BLaER1 (cell line): ENCODE data around the gene PVRIG.
"Not testable (repeated sequence)": the region's sequence is repeated elsewhere in the genome, so short reads cannot be mapped to it uniquely, and the experiment has no call there.

ENCODE experiments used
- H3K27ac ChIP-seq: shearing (Covaris generic); formaldehyde crosslinking; 2 replicates; pipeline ENCODE4 v1.8.1; 2022
- H3K27me3 ChIP-seq: shearing (Covaris generic); formaldehyde crosslinking; 2 replicates; pipeline ENCODE4 v1.8.1; 2022
- H3K36me3 ChIP-seq: shearing (Covaris generic); formaldehyde crosslinking; 2 replicates; pipeline ENCODE4 v1.8.1; 2022
- H3K4me1 ChIP-seq: shearing (Covaris generic); formaldehyde crosslinking; 2 replicates; pipeline ENCODE4 v1.8.1; 2022
- H3K4me2 ChIP-seq: shearing (Covaris generic); formaldehyde crosslinking; 2 replicates; pipeline ENCODE4 v1.8.1; 2022
- H3K4me3 ChIP-seq: shearing (Covaris generic); formaldehyde crosslinking; 2 replicates; pipeline ENCODE4 v1.8.1; 2022
- H3K9ac ChIP-seq: shearing (Covaris generic); formaldehyde crosslinking; 2 replicates; pipeline ENCODE4 v1.8.1; 2022
- H3K9me3 ChIP-seq: shearing (Covaris generic); formaldehyde crosslinking; 2 replicates; pipeline ENCODE4 v1.8.1; 2022
- H4K20me1 ChIP-seq: shearing (Covaris generic); formaldehyde crosslinking; 2 replicates; pipeline ENCODE4 v1.8.1; 2022
- Cebpa-rat ChIP-seq: shearing (Covaris generic); IDR thresholded peaks from 2 replicates; pipeline ENCODE4 v1.8.1; 2022

Gene PVRIG

DNA sequence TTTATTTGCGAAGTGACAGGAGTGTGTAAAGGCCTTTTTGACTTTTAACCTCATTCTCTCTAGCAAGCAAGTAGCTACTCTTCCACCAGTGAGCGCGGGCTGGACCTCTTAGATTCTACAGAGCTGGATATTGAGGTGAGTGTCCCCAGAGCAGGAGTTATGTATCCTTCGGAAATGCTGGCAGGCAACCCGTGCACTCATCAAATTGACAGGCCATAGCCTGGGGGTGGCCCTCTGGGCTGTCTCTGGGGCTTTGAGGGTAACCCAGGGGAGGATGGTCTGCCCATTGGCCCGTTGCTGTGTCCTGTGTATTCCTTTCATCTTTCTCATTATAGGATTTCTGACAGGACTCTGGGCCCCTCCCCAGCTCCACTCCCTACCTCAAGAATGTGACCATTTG, 6.1 kb upstream of the PVRIG start:
- no peaks in the 10 kb centered on the region for H3K36me3 ChIP-seq
- no peaks in the 10 kb centered on the region for H4K20me1 ChIP-seq
- H3K4me3 ChIP-seq, result no peak overlapping the region
- H3K27ac ChIP-seq, result no peak overlapping the region
- TF ChIP-seq Cebpa-rat, result no peak
- peak overlapping the region; percentile 80 for H3K4me2 ChIP-seq
- H3K9me3 ChIP-seq, result no peaks in the 10 kb centered on the region
- H3K4me1 ChIP-seq, result peaks cover 72% of the 10 kb centered on the region
- peak overlapping the region; percentile 3; the same call in 1 of the 2 replicates for H3K9ac ChIP-seq
- no peaks in the 10 kb centered on the region; the same call in 1 of the 2 replicates for H3K27me3 ChIP-seq

DNA sequence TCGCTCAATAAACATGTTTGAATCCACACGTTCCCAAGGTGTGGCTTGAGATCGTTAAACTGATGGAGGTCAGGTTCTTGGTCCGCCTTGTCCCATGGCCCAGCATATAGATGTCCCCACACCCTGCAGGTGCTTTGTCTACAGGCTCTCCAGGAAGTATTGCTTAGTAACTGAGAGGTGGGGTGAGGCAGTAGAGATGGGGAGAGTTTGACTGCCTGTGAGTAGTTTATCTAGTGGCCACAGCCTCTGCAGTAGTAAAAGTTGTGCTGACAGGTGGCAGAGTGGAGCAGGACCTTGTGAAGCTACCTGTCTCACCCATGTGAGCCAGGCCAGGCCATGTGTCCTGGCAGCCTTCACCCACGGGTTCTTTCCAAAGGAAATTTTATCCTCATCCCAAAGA, 5.4 kb upstream of the PVRIG start:
- not testable (repeated sequence) for H3K36me3 ChIP-seq, H3K9ac ChIP-seq, H3K27me3 ChIP-seq, H3K9me3 ChIP-seq, H4K20me1 ChIP-seq, H3K4me3 ChIP-seq, H3K27ac ChIP-seq
- Histone ChIP-seq H3K4me1 (peaks cover 79% of the 10 kb centered on the region), H3K4me2 (peak overlapping the region; percentile 80)

- no peaks in the 10 kb centered on the region for H3K9me3 ChIP-seq
- no peaks in the 10 kb centered on the region for H3K36me3 ChIP-seq
- no peak overlapping the region for H3K4me3 ChIP-seq
- no peaks in the 10 kb centered on the region for H4K20me1 ChIP-seq
- peaks cover 89% of the 10 kb centered on the region for H3K4me1 ChIP-seq
- no peak overlapping the region for H3K27ac ChIP-seq
- H3K4me2 ChIP-seq, result 0 out of 2 replicates have a peak overlapping the region, but pooled peaks have one; percentile 17
- H3K27me3 ChIP-seq, result no peaks in the 10 kb centered on the region
- TF ChIP-seq Cebpa-rat, result no peak
- no peak overlapping the region for H3K9ac ChIP-seq
Measured at GRCh38 chr7:100215895-100216294, 3.9 kb upstream of the PVRIG start.

DNA sequence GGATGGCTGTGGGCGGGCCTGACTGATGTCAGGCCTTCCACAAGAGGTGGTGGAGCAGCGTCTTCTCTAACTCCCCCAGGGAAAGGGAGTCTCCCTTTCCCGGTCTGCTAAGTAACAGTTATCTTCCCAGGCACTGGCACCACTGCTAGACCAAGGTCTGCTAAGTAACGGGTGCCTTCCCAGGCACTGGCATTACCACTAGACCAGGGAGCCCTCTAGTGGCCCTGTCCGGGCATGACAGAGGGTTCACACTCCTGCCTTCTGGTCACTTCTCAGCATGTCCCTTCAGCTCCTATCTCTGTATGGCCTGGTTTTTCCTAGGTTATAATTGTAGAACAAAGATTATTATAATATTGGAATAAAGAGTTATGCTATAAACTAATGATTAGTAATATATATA, 1.8 kb upstream of the PVRIG start:
- H3K36me3 ChIP-seq, H3K9me3 ChIP-seq, H3K9ac ChIP-seq, H4K20me1 ChIP-seq, H3K4me3 ChIP-seq, H3K27me3 ChIP-seq, H3K27ac ChIP-seq: not testable (repeated sequence)
- Histone ChIP-seq H3K4me2 (peak overlapping the region; percentile 89), H3K4me1 (peaks cover 87% of the 10 kb centered on the region)

- no peaks in the 10 kb centered on the region for H4K20me1 ChIP-seq
- H3K36me3 ChIP-seq, result peaks cover 16% of the 10 kb centered on the region; the same call in 1 of the 2 replicates
- no peaks in the 10 kb centered on the region for H3K9me3 ChIP-seq
- H3K4me3 ChIP-seq, result peak overlapping the region; percentile 55; the same call in 1 of the 2 replicates
- peak overlapping the region; percentile 82 for H3K27ac ChIP-seq
- peaks cover 73% of the 10 kb centered on the region for H3K4me1 ChIP-seq
- H3K4me2 ChIP-seq, result peak overlapping the region; percentile 89
- TF ChIP-seq Cebpa-rat, result no peak
- H3K9ac ChIP-seq, result peak overlapping the region; percentile 39; the same call in 1 of the 2 replicates
- H3K27me3 ChIP-seq, result no peaks in the 10 kb centered on the region
Measured at GRCh38 chr7:100219271-100219737, 445 bp upstream of the PVRIG start.

GRCh38 chr7:100220586-100221230, 959 bp downstream of the PVRIG start:
- Histone ChIP-seq H3K4me3 (peak overlapping the region; percentile 55; the same call in 1 of the 2 replicates), H4K20me1 (no peaks in the 10 kb centered on the region), H3K4me1 (peaks cover 60% of the 10 kb centered on the region), H3K4me2 (peak overlapping the region; percentile 89), H3K36me3 (peaks cover 16% of the 10 kb centered on the region; the same call in 1 of the 2 replicates), H3K9me3 (no peaks in the 10 kb centered on the region), H3K27me3 (no peaks in the 10 kb centered on the region), H3K27ac (peak overlapping the region; percentile 82), H3K9ac (peak overlapping the region; percentile 64)
- no peak for TF ChIP-seq Cebpa-rat

GRCh38 chr7:100221231-100221718, 1.5 kb downstream of the PVRIG start:
- Histone ChIP-seq H3K4me2 (peak overlapping the region; percentile 89), H3K4me3 (peak overlapping the region; percentile 55; the same call in 1 of the 2 replicates), H3K4me1 (peaks cover 55% of the 10 kb centered on the region), H3K9me3 (no peaks in the 10 kb centered on the region), H3K27me3 (no peaks in the 10 kb centered on the region), H3K27ac (peak overlapping the region; percentile 82), H4K20me1 (no peaks in the 10 kb centered on the region), H3K36me3 (peaks cover 21% of the 10 kb centered on the region; the same call in 1 of the 2 replicates), H3K9ac (peak overlapping the region; percentile 64)
- no peak for TF ChIP-seq Cebpa-rat

DNA sequence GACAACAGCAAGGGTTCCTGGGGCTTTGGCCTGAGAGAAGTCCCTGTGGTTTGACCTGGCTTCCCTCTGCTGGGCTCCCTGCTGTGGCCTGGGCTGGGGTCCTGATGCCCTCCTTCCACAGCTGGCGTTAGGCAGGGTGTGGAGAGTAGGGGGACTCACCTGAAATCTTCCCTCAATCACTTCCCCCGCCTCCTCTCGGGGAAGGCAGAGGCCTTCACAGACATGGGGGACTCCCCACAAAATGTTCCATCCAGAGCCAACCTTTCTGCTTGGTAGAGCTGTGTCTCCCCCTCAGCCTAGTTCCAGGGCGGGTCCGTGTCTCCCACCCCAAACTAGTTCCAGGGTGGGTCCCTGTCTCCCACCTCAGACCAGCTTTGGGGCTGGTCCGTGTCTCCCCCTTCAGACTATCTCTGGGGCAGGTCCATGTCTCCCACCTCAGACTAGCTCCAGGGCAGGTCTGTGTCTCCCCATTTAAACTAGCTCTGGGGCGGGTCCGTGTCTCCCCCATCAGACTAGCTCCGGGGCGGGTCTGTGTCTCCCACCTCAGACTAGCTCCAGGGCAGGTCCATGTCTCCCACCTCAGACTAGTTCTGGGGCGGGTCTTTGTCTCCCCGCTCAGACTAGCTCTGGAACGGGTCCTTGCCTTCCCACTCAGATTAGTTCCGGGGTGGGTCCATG, 2.2 kb downstream of the PVRIG start:
- H3K4me2 ChIP-seq, result peak overlapping the region; percentile 89

GRCh38 chr7:100222445-100223132, 2.8 kb downstream of the PVRIG start:
- Histone ChIP-seq H4K20me1 (no peaks in the 10 kb centered on the region), H3K36me3 (peaks cover 27% of the 10 kb centered on the region; the same call in 1 of the 2 replicates), H3K9me3 (no peaks in the 10 kb centered on the region), H3K4me1 (peaks cover 46% of the 10 kb centered on the region), H3K4me3 (no peak overlapping the region), H3K9ac (no peak overlapping the region), H3K4me2 (peak overlapping the region; percentile 89; the same call in 1 of the 2 replicates), H3K27ac (peak overlapping the region; percentile 82), H3K27me3 (no peaks in the 10 kb centered on the region)
- TF ChIP-seq Cebpa-rat, result no peak

More for the DNA sequence above, 2.2 kb downstream of the PVRIG start:
- 0 out of 2 replicates have a peak overlapping the region, but pooled peaks have one; percentile 55 for H3K4me3 ChIP-seq
- peak overlapping the region; percentile 82 for H3K27ac ChIP-seq
- H3K9me3 ChIP-seq, result no peaks in the 10 kb centered on the region
- H3K9ac ChIP-seq, result peak overlapping the region; percentile 64
- peaks cover 27% of the 10 kb centered on the region; the same call in 1 of the 2 replicates for H3K36me3 ChIP-seq
- no peak for TF ChIP-seq Cebpa-rat
- peaks cover 52% of the 10 kb centered on the region for H3K4me1 ChIP-seq
- H3K27me3 ChIP-seq, result no peaks in the 10 kb centered on the region
- no peaks in the 10 kb centered on the region for H4K20me1 ChIP-seq

DNA sequence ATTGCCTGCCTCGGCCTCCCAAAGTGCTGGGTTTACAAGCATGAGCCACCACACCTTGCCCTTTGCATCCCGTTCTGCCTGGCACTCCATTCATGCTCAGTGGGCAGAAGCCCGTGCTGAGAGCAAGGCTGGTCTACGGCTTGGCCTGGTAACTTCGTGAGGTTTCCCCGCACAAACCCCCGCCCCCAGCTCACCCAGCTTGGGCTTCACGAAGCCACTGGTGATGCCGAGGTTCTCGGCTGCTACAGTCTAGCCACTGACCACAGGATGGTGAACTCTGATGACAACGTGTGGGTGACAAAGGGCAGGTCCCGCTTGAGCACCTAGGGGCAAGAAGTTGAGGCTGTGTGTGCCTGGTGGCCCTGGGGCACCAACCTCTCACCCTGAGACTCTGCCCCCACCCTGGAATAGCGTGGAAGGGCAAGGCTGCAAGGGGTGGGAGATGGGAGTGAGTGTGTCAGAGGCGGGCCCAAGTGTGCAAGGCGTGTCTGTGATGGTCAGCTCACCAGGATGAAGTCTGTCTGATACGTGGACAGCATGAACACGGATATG, 3.7 kb downstream of the PVRIG start:
- H3K4me3 ChIP-seq, H4K20me1 ChIP-seq, H3K9ac ChIP-seq, H3K27ac ChIP-seq, H3K4me2 ChIP-seq, H3K27me3 ChIP-seq, H3K9me3 ChIP-seq: not testable (repeated sequence)
- H3K4me1 ChIP-seq, result peaks cover 42% of the 10 kb centered on the region
- peaks cover 27% of the 10 kb centered on the region; the same call in 1 of the 2 replicates for H3K36me3 ChIP-seq

DNA sequence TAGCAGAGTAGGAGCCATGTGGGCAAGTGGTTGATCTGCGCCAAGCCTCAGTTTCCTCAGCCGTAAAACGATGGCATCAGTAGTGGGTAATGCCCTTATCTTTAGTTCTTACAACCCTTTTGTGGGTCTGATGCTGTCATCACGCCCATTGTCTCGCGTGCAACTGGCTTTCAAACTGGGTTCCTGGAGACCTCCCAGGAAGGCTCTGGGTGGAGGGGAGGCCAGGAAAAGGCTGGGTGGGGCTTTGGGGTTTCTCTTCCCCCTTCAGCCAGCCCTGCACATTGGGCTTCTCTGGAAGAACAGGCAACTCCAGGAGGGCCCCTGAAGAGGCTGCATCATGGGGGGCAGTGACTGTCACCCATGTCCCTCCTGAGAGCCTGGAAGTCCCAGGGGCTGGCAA, 5.1 kb downstream of the PVRIG start:
- not testable (repeated sequence) for H3K27ac ChIP-seq, H4K20me1 ChIP-seq, H3K4me3 ChIP-seq, H3K4me2 ChIP-seq, H3K9me3 ChIP-seq, H3K9ac ChIP-seq, H3K27me3 ChIP-seq
- H3K4me1 ChIP-seq, result peaks cover 28% of the 10 kb centered on the region
- peaks cover 27% of the 10 kb centered on the region; the same call in 1 of the 2 replicates for H3K36me3 ChIP-seq

- not testable (repeated sequence) for H3K27ac ChIP-seq, H3K4me1 ChIP-seq, H3K9ac ChIP-seq, H3K4me2 ChIP-seq, H3K4me3 ChIP-seq, H4K20me1 ChIP-seq, H3K27me3 ChIP-seq
- Histone ChIP-seq H3K9me3 (peaks cover 17% of the 10 kb centered on the region), H3K36me3 (peaks cover 35% of the 10 kb centered on the region)
Measured at GRCh38 chr7:100234660-100235317, 15.0 kb downstream of the PVRIG start.
